Effector CD4-positive, alpha-beta T cell (primary cell): ENCODE data around the gene C2.
"Not testable (repeated sequence)": the region's sequence is repeated elsewhere in the genome, so short reads cannot be mapped to it uniquely, and the experiment has no call there.

ENCODE experiments used
- DNase-seq: peaks from one replicate; pipeline ENCODE4 v3.0.0-alpha.2; 2020

C2 gene

DNA sequence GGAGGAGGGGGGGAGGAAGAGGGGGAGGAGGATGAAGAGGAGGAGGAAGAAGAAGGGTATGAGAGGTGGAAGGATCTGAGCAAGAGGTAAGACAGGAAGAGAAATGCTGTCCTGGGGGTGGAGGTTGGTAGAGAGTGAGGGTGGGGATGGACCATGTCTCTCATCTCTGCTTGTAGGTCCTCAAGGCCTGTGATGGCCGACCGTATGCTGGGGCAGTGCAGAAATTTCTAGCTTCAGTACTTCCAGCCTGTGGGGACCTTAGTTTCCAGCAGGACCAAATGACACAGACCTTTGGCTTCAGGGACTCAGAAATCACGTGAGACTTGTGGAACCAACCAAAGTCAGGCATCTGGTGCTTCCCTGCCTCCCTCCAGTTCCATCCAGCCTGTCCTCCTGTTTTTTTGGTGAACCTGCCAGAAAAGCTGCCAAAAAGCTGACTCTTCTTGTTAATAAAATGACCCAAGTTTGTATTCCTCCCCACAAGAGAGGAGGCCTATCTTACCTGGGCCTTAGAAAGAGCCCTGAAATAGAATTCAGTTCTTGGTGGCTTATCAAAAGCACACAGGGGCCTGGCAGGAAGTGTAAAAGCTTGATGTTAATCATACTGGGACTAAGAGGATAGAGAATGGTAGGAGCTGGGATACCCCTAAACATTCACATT is 51.9 kb downstream of the C2 start:
- no peak for DNase-seq

- DNase-seq: not testable (repeated sequence)
Observed at GRCh38 chr6:31980195-31980876, 52.8 kb downstream of the C2 start.

DNA sequence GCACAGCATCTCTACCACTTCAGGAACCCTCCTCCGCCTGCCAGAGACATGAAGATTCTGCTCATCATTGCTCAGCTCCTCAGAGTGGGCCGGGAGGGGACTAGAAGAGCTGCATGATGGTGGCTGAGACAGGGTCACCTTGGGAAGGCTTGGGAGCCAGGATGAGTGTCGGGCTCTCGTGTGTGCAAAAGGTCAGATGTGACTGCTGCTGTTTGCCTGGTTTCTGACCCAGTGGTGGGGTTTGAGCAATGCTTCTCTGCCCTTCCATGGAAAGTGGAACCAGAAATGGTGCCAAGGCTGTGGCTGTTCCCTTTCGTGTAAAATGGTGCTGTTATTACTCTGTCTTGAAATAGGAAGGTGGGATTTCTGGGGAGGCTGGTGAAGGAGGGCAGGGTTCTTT is 53.5 kb downstream of the C2 start:
- DNase-seq: not testable (repeated sequence)

DNA sequence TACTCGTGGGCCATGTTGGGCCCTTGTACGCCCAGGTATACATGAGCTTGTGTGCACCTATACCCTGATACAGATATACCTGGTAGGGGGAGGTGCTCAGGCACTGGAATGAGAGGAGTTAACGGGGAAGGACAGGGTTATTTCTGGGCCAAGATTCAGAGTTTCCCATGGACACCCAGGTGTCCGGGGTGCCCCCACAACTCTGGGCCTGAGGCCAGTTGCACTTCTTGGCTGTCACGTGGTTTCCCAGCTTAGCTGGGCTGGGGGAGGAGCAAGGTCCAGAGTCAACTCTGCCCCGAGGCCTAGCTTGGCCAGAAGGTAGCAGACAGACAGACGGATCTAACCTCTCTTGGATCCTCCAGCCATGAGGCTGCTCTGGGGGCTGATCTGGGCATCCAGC is 54.2 kb downstream of the C2 start, which contains the start of gene C4A:
C4A (plus strand) TSS at position 314 of the 400 bp plus-strand sequence; CDS start at position 365, 51 bp downstream.
- DNase-seq: not testable (repeated sequence)

GRCh38 chr6:31989363-31989762 is 61.8 kb downstream of the C2 start:
- not testable (repeated sequence) for DNase-seq

DNA sequence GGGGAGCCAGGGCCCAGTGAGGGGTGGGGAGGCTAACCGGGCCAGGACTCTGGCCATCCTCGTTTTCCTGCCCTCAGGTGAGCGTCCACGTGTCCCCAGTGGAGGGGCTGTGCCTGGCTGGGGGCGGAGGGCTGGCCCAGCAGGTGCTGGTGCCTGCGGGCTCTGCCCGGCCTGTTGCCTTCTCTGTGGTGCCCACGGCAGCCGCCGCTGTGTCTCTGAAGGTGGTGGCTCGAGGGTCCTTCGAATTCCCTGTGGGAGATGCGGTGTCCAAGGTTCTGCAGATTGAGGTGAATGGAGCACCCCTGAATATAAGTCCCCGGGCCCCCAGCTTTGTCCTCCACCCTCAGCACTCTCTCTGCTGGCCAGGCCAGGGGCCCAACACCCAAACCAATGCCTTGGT is 66.9 kb downstream of the C2 start:
- DNase-seq: not testable (repeated sequence)
